ENCODE results near the gene ITK.

- TF ChIP-seq CTCF (conservative IDR thresholded peaks at IDR 0.05) (peak; percentile 89), ZFX (IDR thresholded peaks at IDR 0.05) (no peak)
Measured at GRCh38 chr5:157253547-157253946, 72.9 kb downstream of the ITK start.
